Large intestine (tissue), 3 donors: ENCODE results near the gene RAB7A. TPM values are rescaled to one million over a fixed set of nuclear protein-coding genes. Genes with fewer than 3 reads are reported as not detected.
"Not testable (repeated sequence)": the region's sequence is repeated elsewhere in the genome, so short reads cannot be mapped to it uniquely, and the experiment has no call there.

Experiments
- DNase-seq, 2 donors: peaks; one replicate each; pipeline versions ENCODE4 v3.0.0 to v3.0.0-alpha.2; 2013
- H3K27ac ChIP-seq: one replicate; pipeline ENCODE4 v1.5.1; 2013; ENCODE audit warnings: low read length
- H3K27me3 ChIP-seq: 2 replicates; pipeline ENCODE4 v1.6.1; 2013; ENCODE audit warnings: low read length; ENCODE audit not compliant: control insufficient read depth, insufficient read depth
- H3K36me3 ChIP-seq: 2 replicates; pipeline ENCODE4 v1.6.1; 2013; ENCODE audit warnings: low read length; ENCODE audit not compliant: control insufficient read depth, insufficient read depth
- H3K4me1 ChIP-seq: one replicate; pipeline ENCODE4 v1.6.1; 2013; ENCODE audit warnings: low read length; ENCODE audit not compliant: control insufficient read depth, insufficient read depth
- H3K4me3 ChIP-seq: one replicate; pipeline ENCODE4 v1.5.1; 2013; ENCODE audit warnings: low read length
- H3K9me3 ChIP-seq: one replicate; pipeline ENCODE4 v1.6.1; 2013; ENCODE audit warnings: mild to moderate bottlenecking, low read depth, low read length, moderate library complexity; ENCODE audit not compliant: control insufficient read depth
- WGBS: methylation state at CpG from one replicate; pipeline ENCODE4 v1.1.5; 2013; ENCODE audit warnings: low lambda C conversion rate; ENCODE audit not compliant: insufficient coverage; 5-methylcytosine and 5-hydroxymethylcytosine counted together
- polyA plus RNA-seq: library from polyadenylated mRNA; unstranded; fragments of 120-200 nt; gene quantifications from one replicate; pipeline ENCODE4 v1.2.1, GENCODE V29; 2013

Gene RAB7A
- polyA plus RNA-seq, 1 donor = 198 TPM

- WGBS = no CpG with 5 or more reads among the region's 6 CpGs
- H3K27ac ChIP-seq, H3K36me3 ChIP-seq, H3K4me1 ChIP-seq, DNase-seq, H3K9me3 ChIP-seq, H3K27me3 ChIP-seq, H3K4me3 ChIP-seq: not testable (repeated sequence)
Observed at GRCh38 chr3:128773592-128773991, 47.6 kb downstream of the RAB7A start.

DNA sequence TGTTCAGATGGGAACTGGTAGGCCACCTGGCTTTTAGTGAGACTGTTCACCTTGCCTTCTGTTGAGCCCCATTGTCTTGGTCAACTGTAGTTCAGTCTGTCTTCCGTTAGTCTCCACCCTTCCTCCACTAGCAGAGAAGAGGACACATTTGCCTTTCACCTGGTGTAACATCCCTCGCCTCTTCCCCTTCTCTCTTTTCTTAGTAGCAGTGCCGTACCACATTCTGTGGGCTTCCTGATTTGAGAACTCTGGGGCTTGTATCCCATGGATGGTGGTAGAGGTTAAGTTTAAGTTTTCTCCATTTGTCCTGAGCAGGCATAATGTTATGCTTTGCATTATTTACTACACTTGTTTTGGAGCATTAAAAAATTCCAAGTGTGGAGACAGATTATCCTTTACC is 49.3 kb downstream of the RAB7A start:
- Histone ChIP-seq H3K27me3 (no peaks in the 10 kb centered on the region), H3K27ac (no peak overlapping the region), H3K4me1 (peaks cover 14% of the 10 kb centered on the region), H3K36me3 (peaks cover 3% of the 10 kb centered on the region), H3K9me3 (no peaks in the 10 kb centered on the region), H3K4me3 (no peak overlapping the region)
- WGBS = 100% methylated on average over 1 of the region's 3 CpGs
- DNase-seq = no peak

DNA sequence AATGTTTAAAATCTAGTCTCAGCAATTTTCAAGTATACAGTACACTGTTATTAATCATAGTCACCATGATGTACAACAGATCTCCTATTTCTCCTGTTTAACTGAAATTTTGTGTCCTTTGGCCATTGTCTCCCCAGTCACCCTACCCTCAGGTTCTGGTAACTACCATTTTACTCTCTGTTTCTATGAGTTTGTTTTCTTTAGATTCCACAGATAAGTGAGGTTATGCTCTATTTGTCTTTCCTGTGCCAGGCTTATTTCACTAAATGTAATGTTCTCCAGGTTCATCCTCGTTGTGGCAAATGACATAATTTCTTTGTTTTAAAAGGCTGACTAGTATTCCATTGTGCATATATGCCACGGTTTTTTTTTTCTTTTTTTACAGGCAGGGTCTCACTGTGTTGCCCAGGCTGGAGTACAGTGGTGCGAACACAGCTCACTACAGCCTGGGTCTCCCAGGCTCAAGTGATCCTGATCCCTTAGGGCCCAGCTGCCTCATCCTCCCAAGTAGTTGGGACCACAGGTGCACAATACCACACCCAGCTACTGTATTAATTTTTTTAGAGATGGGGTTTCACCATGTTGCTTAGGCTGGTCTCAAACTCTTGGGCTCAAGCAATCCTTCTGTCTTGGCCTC is 50.0 kb downstream of the RAB7A start:
- Histone ChIP-seq H3K27me3 (no peaks in the 10 kb centered on the region), H3K27ac (no peak overlapping the region), H3K4me1 (peaks cover 22% of the 10 kb centered on the region), H3K4me3 (no peak overlapping the region), H3K9me3 (no peaks in the 10 kb centered on the region), H3K36me3 (peaks cover 3% of the 10 kb centered on the region)
- WGBS = 67% methylated on average over 1 of the region's 3 CpGs
- DNase-seq = no peak

GRCh38 chr3:128780101-128780837 is 54.3 kb downstream of the RAB7A start:
- no CpG with 5 or more reads among the region's 1 CpG for WGBS
- peaks cover 36% of the 10 kb centered on the region for H3K4me1 ChIP-seq

GRCh38 chr3:128781164-128781563 is 55.2 kb downstream of the RAB7A start:
- H3K27ac ChIP-seq = no peak overlapping the region
- H3K4me1 ChIP-seq = peaks cover 36% of the 10 kb centered on the region
- no CpG with 5 or more reads among the region's 1 CpG for WGBS

More at GRCh38 chr3:128780101-128780837, 54.3 kb downstream of the RAB7A start:
- H3K9me3 ChIP-seq = no peaks in the 10 kb centered on the region
- peak overlapping the region; percentile 65 for H3K27ac ChIP-seq
- no peaks in the 10 kb centered on the region for H3K27me3 ChIP-seq
- DNase-seq = peak; percentile 62 to 79
- H3K36me3 ChIP-seq = peaks cover 3% of the 10 kb centered on the region
- H3K4me3 ChIP-seq = no peak overlapping the region

GRCh38 chr3:128782282-128783146 is 56.5 kb downstream of the RAB7A start:
- peak; percentile 42 to 75 for DNase-seq
- peak overlapping the region; percentile 77 for H3K27ac ChIP-seq
- peaks cover 34% of the 10 kb centered on the region for H3K4me1 ChIP-seq
- WGBS = no CpG with 5 or more reads among the region's 5 CpGs
- H3K9me3 ChIP-seq = no peaks in the 10 kb centered on the region
- no peaks in the 10 kb centered on the region for H3K36me3 ChIP-seq
- no peaks in the 10 kb centered on the region for H3K27me3 ChIP-seq
- no peak overlapping the region for H3K4me3 ChIP-seq

More at GRCh38 chr3:128781164-128781563, 55.2 kb downstream of the RAB7A start:
- no peaks in the 10 kb centered on the region for H3K27me3 ChIP-seq
- DNase-seq = no peak
- H3K9me3 ChIP-seq = no peaks in the 10 kb centered on the region
- peaks cover 3% of the 10 kb centered on the region for H3K36me3 ChIP-seq
- H3K4me3 ChIP-seq = no peak overlapping the region

DNA sequence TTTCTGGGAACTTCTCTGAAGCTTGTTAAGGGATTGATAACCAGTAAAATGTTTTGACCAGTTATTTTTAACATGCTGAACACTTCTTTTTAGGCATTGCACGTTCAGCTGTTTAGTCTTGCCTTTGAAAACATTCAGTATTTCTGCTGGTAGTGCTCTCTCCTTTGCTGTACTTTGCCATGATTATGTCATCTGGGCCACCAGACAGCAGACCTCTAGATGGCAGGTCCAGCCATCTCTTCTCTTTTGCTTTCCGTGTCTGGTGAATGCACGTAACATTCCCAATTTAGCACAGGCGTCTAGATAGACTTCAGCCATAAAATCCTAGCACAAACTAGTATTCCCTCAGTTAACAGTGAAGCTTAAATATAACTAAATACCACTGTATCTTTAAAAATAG is 57.8 kb downstream of the RAB7A start:
- H3K27me3 ChIP-seq = no peaks in the 10 kb centered on the region
- H3K9me3 ChIP-seq = no peaks in the 10 kb centered on the region
- DNase-seq = no peak
- H3K27ac ChIP-seq = no peak overlapping the region
- no peaks in the 10 kb centered on the region for H3K36me3 ChIP-seq
- no CpG with 5 or more reads among the region's 4 CpGs for WGBS
- peaks cover 31% of the 10 kb centered on the region for H3K4me1 ChIP-seq
- H3K4me3 ChIP-seq = no peak overlapping the region

- no peaks in the 10 kb centered on the region for H3K36me3 ChIP-seq
- no peaks in the 10 kb centered on the region for H3K27me3 ChIP-seq
- H3K4me1 ChIP-seq = peaks cover 31% of the 10 kb centered on the region
- no peak overlapping the region for H3K4me3 ChIP-seq
- no peaks in the 10 kb centered on the region for H3K9me3 ChIP-seq
- H3K27ac ChIP-seq = no peak overlapping the region
- DNase-seq = no peak
- 100% methylated on average over 1 of the region's 7 CpGs for WGBS
Observed at GRCh38 chr3:128784232-128784631, 58.2 kb downstream of the RAB7A start.

DNA sequence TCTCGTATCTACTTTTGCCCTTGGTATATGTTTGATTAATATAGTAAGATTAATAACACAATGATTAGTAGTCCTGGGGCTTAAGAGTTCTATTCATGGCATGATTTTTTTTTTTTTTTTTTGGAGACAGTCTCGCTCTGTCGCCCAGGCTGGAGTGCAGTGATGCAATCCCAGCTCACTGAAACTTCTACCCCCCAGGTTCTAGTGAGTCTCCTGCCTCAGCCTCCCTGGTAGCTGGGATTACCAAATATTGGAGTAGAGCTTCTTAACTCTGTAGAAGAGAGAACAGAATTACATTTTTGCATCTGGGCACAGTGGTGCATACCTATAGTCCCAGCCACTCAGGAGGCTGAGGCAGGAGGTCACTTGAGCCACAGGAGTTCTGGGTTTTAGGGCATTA is 58.9 kb downstream of the RAB7A start:
- H3K4me1 ChIP-seq = peaks cover 25% of the 10 kb centered on the region
- H3K9me3 ChIP-seq = no peaks in the 10 kb centered on the region
- no peak overlapping the region for H3K4me3 ChIP-seq
- no peak for DNase-seq
- no peak overlapping the region for H3K27ac ChIP-seq
- H3K27me3 ChIP-seq = no peaks in the 10 kb centered on the region
- 80% methylated on average over 1 of the region's 3 CpGs for WGBS
- H3K36me3 ChIP-seq = no peaks in the 10 kb centered on the region

- no peak overlapping the region for H3K27ac ChIP-seq
- no CpG with 5 or more reads among the region's 3 CpGs for WGBS
- H3K4me3 ChIP-seq = no peak overlapping the region
Observed at GRCh38 chr3:128786434-128787020, 60.5 kb downstream of the RAB7A start.

More at GRCh38 chr3:128786434-128787020, 60.5 kb downstream of the RAB7A start:
- Histone ChIP-seq H3K9me3 (no peaks in the 10 kb centered on the region), H3K4me1 (peaks cover 9% of the 10 kb centered on the region), H3K27me3 (no peaks in the 10 kb centered on the region), H3K36me3 (no peaks in the 10 kb centered on the region)
- no peak for DNase-seq
